Spinal cord (tissue), 10 donors: ENCODE data around the gene VPS45. TPM values are rescaled to one million over a fixed set of nuclear protein-coding genes. Genes with fewer than 3 reads are reported as not detected.

Source experiments
- DNase-seq, 6 donors: peaks; one replicate each; pipeline versions ENCODE4 v3.0.0 to v3.0.0-alpha.2; 2013 to 2015; ENCODE audit warnings: low spot score in 6 of 6, low read depth in 4 of 6
- H3K27ac ChIP-seq: one replicate; pipeline ENCODE4 v1.5.1; 2013; ENCODE audit warnings: low read depth, low read length, control low read depth
- H3K27me3 ChIP-seq: one replicate; pipeline ENCODE4 v1.6.1; 2013; ENCODE audit warnings: low read length; ENCODE audit not compliant: control insufficient read depth, insufficient read depth
- H3K36me3 ChIP-seq: one replicate; pipeline ENCODE4 v1.6.1; 2013; ENCODE audit warnings: low read length; ENCODE audit not compliant: control insufficient read depth, insufficient read depth
- H3K4me1 ChIP-seq: one replicate; pipeline ENCODE4 v1.6.1; 2013; ENCODE audit warnings: low read length; ENCODE audit not compliant: control insufficient read depth, insufficient read depth
- H3K4me3 ChIP-seq: one replicate; pipeline ENCODE4 v1.5.1; 2013; ENCODE audit warnings: low read depth, low read length, control low read depth
- H3K9me3 ChIP-seq: one replicate; pipeline ENCODE4 v1.6.1; 2013; ENCODE audit warnings: low read length; ENCODE audit not compliant: control insufficient read depth, insufficient read depth
- WGBS: methylation state at CpG from one replicate; pipeline ENCODE4 v1.1.5; 2013; ENCODE audit warnings: missing lambda C conversion rate; ENCODE audit not compliant: insufficient coverage; 5-methylcytosine and 5-hydroxymethylcytosine counted together
- polyA plus RNA-seq, 2 donors: library from polyadenylated mRNA; unstranded; fragments of 120-200 nt; gene quantifications; one replicate each; pipeline ENCODE4 v1.2.1, GENCODE V29; 2013; ENCODE audit not compliant: insufficient read length in 2 of 2
- total RNA-seq, 2 donors: library from RNA; depleted of rRNA in 1 of 2; stranded (reverse); fragments of 120-200 nt in 1 of 2; fragments of >200 nt in 1 of 2; gene quantifications; one replicate each; pipeline versions ENCODE4 v1.2.3 to v1.2.4, GENCODE V29; 2013 to 2014
- donor health status: healthy.

Gene VPS45
- total and polyA plus RNA-seq, 4 donors: 67.4 to 102 (median 77.3) TPM

DNA sequence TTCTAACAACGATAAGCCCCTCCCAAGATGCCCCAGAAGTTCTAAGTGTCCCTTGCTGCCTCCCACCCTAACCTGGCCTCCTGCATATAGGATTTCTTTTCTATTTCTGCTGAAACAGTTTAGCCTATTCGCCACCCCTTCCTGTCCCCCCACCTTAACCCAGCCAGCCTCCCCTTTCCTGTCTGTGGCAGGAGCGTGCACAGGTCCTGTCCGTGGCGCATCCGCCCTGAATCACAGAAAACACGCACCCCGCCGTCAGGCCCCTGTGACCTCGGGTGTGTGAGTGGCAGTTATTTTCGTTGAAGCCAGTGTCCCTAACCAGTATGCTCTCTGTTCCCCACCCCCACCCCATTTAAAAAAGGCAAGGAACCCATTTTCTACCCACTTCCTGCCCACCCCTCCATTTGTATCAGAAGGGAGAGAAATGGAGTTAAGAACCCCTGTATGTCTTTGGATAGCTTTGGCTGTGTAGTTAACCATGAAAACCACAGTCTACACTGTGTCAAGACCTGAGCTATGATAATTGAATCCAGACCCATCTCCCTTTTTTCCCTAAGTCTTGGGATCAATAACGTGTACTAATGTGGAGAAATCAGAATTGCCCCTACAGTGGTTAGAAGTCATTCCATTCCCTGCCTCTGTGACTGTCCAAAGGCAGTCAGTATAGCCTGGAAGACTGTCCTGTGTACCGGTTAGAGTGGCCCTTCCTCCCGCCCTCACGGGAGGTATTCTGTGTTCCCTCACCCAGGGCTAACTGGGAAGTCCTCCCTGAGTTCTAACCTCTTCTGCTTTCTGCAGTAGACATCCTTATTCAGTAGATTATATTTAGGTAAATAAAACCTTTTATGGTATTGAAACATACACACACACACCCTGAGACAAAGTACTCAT is 84.0 kb downstream of the VPS45 start:
- Histone ChIP-seq H3K4me3 (peak overlapping the region; percentile 86), H3K9me3 (no peaks in the 10 kb centered on the region), H3K27ac (peak overlapping the region; percentile 91), H3K4me1 (peaks cover 26% of the 10 kb centered on the region), H3K27me3 (no peaks in the 10 kb centered on the region), H3K36me3 (peaks cover 39% of the 10 kb centered on the region)
- 0% methylated on average over 1 of the region's 15 CpGs for WGBS
- DNase-seq: no peak

DNA sequence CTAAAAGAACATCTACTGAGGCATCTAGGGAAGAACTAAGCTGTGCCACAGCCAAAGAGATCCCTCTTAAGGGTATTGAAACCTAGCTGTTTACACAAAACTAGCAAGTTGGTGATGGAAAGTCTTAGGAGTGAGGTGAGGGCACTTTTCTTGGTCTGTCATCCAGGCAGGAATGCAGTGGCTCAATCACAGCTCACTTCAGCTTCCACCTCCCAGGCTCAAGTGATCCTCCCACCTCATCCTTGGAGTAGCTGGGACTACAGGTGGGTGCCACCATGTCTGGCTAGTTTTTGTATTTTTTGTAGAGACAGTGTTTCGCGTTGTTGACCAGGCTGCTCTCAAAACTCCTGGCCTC is 84.6 kb downstream of the VPS45 start:
- H3K36me3 ChIP-seq: peaks cover 45% of the 10 kb centered on the region
- peaks cover 31% of the 10 kb centered on the region for H3K4me1 ChIP-seq
- peak overlapping the region; percentile 91 for H3K27ac ChIP-seq
- H3K9me3 ChIP-seq: no peaks in the 10 kb centered on the region
- DNase-seq: no peak
- H3K27me3 ChIP-seq: no peaks in the 10 kb centered on the region
- WGBS: no CpG with 5 or more reads among the region's 2 CpGs
- H3K4me3 ChIP-seq: peak overlapping the region; percentile 86

DNA sequence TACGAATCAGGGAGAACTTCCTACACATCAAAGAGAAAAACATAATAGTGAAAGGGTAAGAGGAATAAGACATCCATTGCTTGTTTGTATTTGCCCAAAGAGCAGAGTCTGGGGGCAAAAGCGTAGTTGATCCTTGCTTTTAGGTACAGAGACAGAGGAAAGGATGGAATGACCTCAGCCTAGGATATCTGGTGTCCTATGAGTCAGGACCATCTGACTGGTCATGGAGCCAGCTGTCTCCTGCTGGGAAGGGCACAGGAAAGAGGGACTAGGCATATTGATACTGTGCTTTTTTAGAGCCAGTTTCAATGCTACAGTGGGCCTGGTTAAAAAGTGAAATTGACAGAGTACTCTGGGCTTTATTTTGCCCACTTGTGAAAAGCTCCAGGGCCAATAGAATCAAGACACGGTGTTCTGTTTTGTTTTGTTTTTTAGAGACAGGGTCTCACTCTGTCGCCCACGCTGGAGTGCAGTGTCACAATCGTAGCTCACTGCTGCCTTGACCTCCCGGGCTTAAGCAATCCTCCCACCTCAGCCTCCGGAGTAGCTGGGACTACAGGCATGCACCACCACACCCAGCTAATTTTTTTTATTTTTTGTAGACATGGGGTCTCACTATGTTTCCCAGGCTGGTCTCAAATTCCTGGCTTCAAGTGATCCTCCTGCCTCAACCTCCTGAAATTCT is 85.3 kb downstream of the VPS45 start:
- Histone ChIP-seq H3K4me1 (peaks cover 32% of the 10 kb centered on the region), H3K27me3 (no peaks in the 10 kb centered on the region), H3K9me3 (no peaks in the 10 kb centered on the region), H3K36me3 (peaks cover 50% of the 10 kb centered on the region), H3K27ac (peak overlapping the region; percentile 19), H3K4me3 (peak overlapping the region; percentile 2)
- DNase-seq: no peak
- WGBS: 63% methylated on average over 4 of the region's 8 CpGs

DNA sequence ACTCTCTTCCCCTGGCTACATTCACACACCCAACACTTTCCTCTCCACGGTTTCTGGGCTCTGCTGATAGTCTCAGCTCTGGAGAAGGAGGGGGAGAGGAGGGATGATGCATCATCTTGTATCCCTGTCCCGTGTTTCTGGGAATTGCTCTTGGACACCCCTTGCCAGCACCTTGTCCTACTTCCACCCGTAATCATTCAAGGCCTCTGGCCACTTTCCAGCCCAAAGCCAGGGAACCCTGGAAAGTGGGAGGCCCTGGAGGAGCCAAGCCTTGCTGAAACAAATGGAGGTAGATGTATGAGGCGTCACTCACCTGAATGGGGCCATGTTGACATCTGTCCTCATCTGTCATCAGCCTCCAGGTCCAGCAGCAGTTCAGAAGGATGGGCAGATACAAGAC is 86.6 kb downstream of the VPS45 start:
- Histone ChIP-seq H3K4me3 (no peak overlapping the region), H3K4me1 (peaks cover 31% of the 10 kb centered on the region), H3K27ac (no peak overlapping the region), H3K36me3 (peaks cover 62% of the 10 kb centered on the region), H3K27me3 (no peaks in the 10 kb centered on the region), H3K9me3 (no peaks in the 10 kb centered on the region)
- WGBS: 80% methylated on average over 1 of the region's 4 CpGs
- no peak for DNase-seq

DNA sequence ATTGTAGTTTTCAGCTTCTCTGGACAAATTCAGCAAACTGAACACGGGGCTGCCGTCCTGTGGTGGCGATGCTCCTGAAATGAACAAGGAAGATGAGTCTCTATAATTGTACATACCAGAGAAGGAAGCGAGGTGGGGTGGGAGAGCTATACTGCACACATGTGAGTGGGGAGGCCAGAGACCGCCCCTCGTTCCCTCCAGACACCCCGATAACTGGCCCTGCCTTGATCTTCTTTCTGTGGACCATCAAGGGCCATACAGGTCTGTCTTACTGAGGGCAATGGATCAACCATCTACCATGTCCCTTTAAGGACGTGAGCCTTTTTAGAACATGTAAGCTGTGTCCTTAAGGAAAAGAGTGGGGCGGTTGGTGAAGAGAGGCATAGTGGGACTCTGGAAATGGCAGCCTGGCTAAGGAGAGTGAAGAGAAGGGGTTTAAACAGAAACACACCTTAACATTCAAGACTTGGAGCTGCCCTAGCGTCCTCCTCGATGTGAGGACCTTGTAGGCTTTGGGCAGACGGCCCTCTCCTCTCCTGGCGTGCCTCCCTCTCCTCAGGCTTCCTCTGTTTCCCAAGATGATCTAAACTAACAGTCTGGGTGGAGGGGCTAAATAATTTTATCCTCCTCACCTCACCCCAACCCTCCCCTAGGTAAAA is 88.0 kb downstream of the VPS45 start:
- Histone ChIP-seq H3K9me3 (no peaks in the 10 kb centered on the region), H3K4me3 (no peak overlapping the region), H3K36me3 (peaks cover 75% of the 10 kb centered on the region), H3K27ac (no peak overlapping the region), H3K4me1 (peaks cover 33% of the 10 kb centered on the region), H3K27me3 (no peaks in the 10 kb centered on the region)
- 100% methylated on average over 1 of the region's 13 CpGs for WGBS
- DNase-seq: no peak

DNA sequence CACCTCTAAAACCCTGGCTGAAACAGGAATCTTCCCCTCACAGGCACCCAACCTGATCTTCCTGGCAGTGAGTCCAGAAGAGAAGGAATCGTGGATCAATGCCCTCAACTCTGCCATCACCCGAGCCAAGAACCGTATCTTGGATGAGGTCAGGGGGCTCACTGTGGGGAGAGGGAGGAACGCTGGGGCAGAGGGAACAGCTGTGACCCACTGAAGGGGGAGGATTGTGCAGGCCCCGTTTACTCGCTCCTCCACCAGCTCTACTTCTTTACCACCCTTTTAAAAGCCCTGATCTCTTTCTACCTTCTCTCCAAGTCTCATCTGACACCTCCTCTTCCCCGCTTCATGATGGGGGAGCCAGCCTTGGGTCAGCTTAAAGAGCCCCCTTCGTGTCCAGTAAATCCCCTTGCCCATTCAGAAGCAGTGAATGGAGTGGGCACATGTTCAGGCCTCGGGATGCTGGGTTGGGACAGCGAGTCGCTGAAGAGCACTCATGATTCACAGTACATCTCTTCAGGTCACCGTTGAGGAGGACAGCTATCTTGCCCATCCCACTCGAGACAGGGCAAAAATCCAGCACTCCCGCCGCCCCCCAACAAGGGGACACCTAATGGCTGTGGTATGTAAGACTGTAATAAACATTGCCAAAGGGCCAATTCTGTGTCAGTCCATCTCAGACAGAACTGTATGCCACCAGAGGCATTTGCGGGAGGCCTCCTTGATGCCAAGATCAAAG is 89.5 kb downstream of the VPS45 start:
- no peaks in the 10 kb centered on the region for H3K9me3 ChIP-seq
- no peaks in the 10 kb centered on the region for H3K27me3 ChIP-seq
- peaks cover 36% of the 10 kb centered on the region for H3K4me1 ChIP-seq
- no peak overlapping the region for H3K4me3 ChIP-seq
- H3K36me3 ChIP-seq: peaks cover 76% of the 10 kb centered on the region
- H3K27ac ChIP-seq: no peak overlapping the region
- DNase-seq: no peak
- 85% methylated on average over 8 of the region's 16 CpGs for WGBS

DNA sequence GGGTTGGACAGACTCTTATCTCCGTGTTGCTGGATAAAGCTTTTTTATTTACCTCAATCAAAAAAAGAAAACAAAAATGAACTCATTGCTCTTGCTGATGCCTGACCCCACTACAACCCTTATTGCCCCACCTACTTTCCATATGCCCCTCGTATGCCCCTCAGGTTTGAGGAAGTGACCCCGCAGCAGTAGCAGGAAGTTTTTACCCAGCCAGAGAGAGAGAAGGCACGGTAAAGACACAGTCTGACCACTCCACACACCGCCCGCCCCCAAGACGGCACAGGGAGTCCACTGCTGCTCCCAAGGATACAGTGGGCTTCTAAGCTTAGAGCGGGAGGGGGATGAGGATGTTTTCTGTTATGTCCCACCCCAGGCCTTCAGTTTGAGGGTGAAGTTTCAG is 92.0 kb downstream of the VPS45 start:
- Histone ChIP-seq H3K4me3 (no peak overlapping the region), H3K4me1 (peaks cover 46% of the 10 kb centered on the region), H3K36me3 (peaks cover 56% of the 10 kb centered on the region), H3K27ac (no peak overlapping the region), H3K27me3 (no peaks in the 10 kb centered on the region), H3K9me3 (no peaks in the 10 kb centered on the region)
- no peak for DNase-seq
- WGBS: 74% methylated on average over 5 of the region's 8 CpGs

DNA sequence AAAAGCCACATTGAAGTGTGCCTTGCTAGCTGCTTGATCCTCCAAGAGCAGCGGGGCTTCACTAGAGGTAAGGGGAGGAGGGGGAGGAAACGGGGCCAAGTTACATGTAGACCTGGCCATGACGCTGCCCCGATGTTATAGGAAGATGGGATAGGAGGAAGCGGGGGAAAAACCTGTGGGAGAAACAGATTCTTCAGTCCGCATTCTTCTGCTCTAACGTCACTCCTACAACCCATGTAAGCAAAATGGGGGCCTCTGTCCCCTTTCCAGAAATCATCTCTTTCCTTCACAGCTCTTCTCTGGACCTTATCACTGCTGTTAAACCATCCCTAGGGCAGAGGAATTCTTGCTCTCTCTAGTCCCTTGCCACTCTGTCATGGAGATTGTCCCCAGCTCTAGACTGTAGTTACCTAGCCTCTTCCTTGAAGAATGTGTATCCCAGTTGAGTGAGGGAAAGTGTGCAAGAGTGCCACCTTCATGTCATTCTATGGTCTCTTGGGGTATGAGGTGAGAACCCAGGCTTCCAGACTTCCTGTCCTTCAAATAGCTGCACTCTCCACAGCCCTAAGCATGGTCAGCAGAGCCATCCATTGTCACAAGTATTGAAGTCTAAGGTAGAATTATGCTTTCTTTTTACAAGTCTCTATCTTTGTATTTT is 93.5 kb downstream of the VPS45 start:
- Histone ChIP-seq H3K27ac (peak overlapping the region; percentile 99), H3K4me3 (no peak overlapping the region), H3K27me3 (no peaks in the 10 kb centered on the region), H3K36me3 (peaks cover 41% of the 10 kb centered on the region), H3K9me3 (no peaks in the 10 kb centered on the region), H3K4me1 (peaks cover 40% of the 10 kb centered on the region)
- no peak for DNase-seq
- WGBS: 57% methylated on average over 3 of the region's 7 CpGs
